GM21526 (cell line): ENCODE results near the gene WDSUB1.

ENCODE experiments used
- ATAC-seq: cut with Tn5 transposase; IDR thresholded peaks from one replicate; pipeline ENCODE4 v1.9.1; 2021; ENCODE audit warnings: moderate library complexity; ENCODE audit not compliant: unreplicated experiment, low FRiP score

WDSUB1 gene

DNA sequence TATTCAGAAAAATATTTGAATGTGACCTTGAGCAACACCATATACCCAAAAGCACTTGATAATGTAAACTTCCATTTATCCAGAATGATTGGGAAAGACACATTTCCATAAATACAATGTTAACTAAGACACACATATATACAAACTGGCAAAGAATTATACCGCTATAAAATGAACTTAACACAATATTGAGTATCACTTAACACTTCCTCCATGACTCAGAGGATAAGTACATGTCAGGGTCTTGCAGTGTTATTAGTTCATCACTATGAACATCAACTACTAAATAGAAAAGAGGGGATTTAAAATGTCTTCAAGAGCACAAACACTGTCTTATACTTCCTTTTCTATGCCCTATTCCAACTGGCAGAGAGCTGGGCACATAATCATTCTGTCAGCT, 18.6 kb downstream of the WDSUB1 start:
- ATAC-seq = no peak

DNA sequence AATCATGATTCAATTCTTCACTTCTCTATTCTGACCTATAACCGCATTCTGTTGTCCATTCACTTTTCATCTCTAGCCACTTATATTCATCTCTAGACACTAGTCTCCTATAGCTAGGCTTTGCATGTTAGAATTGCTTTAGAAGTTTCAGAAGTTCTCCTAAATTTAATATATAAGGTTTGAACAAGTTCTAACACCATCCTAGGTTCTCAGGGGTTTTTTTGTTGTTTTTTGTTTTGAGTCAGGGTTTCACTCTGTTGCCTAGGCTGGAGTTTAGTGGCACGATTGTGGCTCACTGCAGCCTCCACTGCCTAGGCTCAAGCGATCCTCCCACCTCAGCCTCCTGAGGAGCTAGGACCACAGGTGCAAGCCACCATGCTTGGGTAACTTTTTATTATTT, 19.9 kb downstream of the WDSUB1 start:
- no peak for ATAC-seq

- ATAC-seq = no peak
Observed at GRCh38 chr2:159265171-159265576, 21.3 kb downstream of the WDSUB1 start.

- ATAC-seq = no peak
Observed at GRCh38 chr2:159262904-159263303, 23.6 kb downstream of the WDSUB1 start.

- no peak for ATAC-seq
Observed at GRCh38 chr2:159262226-159262625, 24.3 kb downstream of the WDSUB1 start.

- ATAC-seq = no peak
Observed at GRCh38 chr2:159256159-159256558, 30.3 kb downstream of the WDSUB1 start.

DNA sequence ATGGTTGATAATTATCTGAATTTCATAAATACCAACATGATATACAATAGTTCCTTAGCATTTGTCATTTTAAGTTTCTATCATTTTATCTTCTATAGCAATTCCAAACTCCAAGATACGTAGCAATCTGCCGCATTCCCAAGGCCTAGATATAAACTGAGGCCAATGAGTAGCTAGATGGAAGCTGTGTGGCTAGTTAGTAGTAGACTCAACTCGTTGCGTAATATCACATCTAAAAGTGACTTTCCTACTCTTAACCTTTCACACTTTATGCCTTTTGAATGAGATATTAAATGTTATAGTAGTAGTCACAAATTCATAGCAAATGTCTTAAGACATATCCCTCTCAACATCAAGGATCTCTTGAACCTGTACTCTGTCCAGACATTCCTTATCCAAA, 33.6 kb downstream of the WDSUB1 start:
- ATAC-seq = no peak

DNA sequence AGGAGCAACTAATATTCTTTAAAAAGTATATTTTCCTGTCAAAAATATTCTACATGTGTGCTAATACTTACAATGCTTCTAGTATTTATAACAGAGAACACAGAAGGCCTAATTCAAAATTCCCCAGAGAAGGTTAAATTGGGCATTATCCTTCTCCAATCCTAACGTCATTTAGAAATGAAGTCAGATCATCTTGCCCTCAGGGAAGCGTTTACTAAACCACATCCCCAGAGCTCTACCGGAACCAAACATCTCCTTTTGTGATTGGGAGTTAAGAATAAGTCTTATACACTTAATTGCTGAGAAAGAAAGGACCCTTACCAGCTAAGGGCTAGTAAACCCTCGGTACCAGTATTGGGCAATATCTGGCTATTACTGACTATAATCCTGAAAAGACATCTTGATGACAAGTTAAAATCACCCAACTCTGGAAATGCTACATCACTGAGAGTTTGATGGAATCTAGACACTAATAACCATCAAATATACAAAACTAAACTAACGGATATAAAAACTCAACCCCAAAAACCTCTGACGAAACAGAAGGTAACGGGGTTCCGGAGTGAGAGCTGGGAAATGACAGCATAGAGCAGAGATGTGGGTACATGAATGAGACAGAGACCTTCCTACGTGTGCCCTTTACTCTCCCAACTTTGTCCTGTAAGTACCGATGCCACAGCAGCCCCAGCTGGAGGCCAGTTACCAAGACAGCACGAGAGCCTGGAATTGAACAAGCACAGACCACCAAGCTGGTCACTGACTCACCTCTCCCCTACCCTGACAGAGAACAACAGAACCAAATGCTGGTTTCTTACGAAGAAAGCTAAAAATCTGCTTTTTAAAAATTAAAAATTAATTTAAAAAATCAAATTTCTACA, 35.0 kb downstream of the WDSUB1 start:
- ATAC-seq = no peak

- ATAC-seq = no peak
Observed at GRCh38 chr2:159249990-159250715, 36.4 kb downstream of the WDSUB1 start.

DNA sequence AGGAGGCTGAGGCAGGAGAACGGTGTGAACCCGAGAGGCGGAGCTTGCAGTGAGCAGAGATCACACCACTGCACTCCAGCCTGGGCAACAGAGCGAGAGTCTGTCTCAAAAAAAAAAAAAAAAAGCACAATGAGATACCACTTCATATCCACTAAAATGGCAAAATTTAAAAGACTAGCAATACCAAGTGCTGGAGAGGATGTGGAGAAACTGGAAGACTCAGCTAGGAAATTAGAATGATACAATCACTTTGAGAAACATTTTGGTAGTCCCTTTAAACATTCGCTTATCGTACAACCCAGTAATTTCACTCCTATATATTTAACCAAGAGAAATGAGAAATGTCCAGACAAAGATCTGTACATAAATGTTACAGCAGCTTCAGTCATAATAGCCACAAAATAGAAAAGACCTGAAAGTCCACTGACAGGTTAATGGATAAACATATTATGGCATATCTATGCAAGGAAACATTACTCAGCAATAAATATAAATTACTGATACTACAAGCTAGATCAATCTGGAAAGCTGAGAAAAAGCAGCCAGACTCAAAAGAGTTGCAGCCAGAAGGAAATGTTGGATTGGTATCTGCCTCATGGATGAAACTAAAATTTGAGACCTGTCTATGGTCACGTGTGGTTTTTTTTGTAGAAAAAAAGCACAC, 40.0 kb downstream of the WDSUB1 start:
- ATAC-seq = no peak

GRCh38 chr2:159243529-159243928, 43.0 kb downstream of the WDSUB1 start:
- no peak for ATAC-seq

DNA sequence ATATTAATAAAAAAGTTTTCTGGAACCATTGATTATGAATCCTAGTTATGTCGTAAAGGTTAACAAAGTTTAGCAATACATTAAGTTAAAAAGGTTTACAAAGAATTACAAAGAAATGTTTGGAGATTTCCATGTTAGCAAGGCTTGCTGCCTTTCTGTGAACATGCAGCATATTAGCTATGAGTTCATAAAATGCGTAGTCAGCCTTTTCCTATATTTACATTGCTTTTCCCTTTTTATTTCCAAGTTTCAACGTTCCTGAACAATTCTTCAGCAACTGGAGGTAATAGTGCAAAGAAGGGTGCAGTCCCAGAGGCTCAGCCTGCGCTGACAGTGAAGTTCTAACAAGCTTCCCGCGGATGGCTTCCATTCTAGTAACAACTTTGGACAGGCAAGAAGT, 51.6 kb downstream of the WDSUB1 start:
- no peak for ATAC-seq

- ATAC-seq = no peak
Observed at GRCh38 chr2:159232456-159233170, 53.9 kb downstream of the WDSUB1 start.

- ATAC-seq = no peak
Observed at GRCh38 chr2:159230145-159230877, 56.2 kb downstream of the WDSUB1 start.

GRCh38 chr2:159229476-159230144, 56.9 kb downstream of the WDSUB1 start:
- ATAC-seq = no peak

DNA sequence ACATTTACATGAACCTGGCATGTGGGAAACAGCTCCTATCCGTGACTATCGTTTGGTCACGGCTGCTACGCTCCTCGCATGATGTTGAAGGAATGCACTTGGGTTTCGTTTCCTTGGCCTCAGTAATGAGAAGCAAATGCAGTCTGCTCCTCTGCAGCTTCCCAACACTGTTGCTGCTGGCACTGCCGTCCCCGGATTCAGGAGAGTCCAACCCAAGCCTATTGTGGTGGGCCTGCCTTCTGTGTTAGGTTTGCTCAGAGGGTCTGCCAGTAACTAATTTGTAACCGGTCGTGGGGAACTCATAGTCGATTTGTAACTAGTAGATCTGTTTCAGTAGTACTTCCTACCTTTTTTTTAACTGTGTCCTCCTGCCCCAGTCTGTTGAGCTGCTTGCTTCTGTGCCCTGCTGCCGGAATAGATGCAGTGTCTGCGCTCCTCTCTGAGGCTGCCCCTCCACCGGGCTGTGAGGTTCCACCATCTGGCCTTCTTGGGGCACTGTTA, 58.4 kb downstream of the WDSUB1 start:
- ATAC-seq = no peak

DNA sequence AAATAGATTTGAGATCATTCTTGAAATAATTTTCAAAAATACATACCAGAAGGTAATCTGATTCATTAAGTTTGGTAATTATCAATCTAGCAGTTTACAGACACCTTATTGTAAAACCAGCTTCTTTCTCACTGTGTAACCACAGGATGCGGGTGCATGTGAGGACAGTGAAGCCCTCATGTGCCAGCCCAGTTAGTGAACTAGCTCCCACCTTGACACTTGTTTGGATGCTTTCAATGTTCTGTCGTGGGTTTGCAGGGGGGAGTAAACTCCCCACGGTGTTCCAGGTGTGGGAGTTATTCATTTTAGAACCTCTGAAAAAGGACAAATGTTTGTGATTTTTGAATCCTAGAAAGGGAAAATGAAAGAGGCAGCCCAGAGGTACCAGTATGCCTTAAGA, 59.0 kb downstream of the WDSUB1 start:
- no peak for ATAC-seq

- ATAC-seq = no peak
Observed at GRCh38 chr2:159226608-159227385, 59.7 kb downstream of the WDSUB1 start.

- peak; percentile 55 for ATAC-seq
Observed at GRCh38 chr2:159226059-159226461, 60.4 kb downstream of the WDSUB1 start.
